B cell (primary cell): Measurements from ENCODE around the gene ANKRD13C.

Experiments
- CTCF ChIP-seq: fragments of 200-600 bp; IDR thresholded peaks from one replicate; pipeline ENCODE4 v1.8.0; 2022; ENCODE audit warnings: antibody characterized with exemption, mild to moderate bottlenecking
- EZH2 ChIP-seq: IDR thresholded peaks from 2 replicates; pipeline ENCODE4 v1.6.1; 2012; ENCODE audit warnings: borderline replicate concordance, low read depth, mild to moderate bottlenecking, moderate library complexity, low read length; ENCODE audit not compliant: insufficient read depth, poor library complexity, severe bottlenecking

GRCh38 chr1:70334436-70334835 is 20.1 kb downstream of the ANKRD13C start:
- TF ChIP-seq CTCF (no peak), EZH2 (no peak)
